Ishikawa (cell line): ENCODE results near the gene SH2D3C.

Source experiments
- CEBPB ChIP-seq: IDR thresholded peaks from 2 replicates; pipeline ENCODE4 v1.6.1; 2012
- CREB1 ChIP-seq: IDR thresholded peaks from 2 replicates; pipeline ENCODE4 v1.6.1; 2012; ENCODE audit warnings: low read depth
- EGR1 ChIP-seq: IDR thresholded peaks from 2 replicates; pipeline ENCODE4 v1.6.1; 2012
- EP300 ChIP-seq: IDR thresholded peaks from 2 replicates; pipeline ENCODE4 v1.6.1; 2012; ENCODE audit warnings: borderline replicate concordance
- FOXM1 ChIP-seq: IDR thresholded peaks from 2 replicates; pipeline ENCODE4 v1.6.1; 2012; ENCODE audit warnings: low read depth, borderline replicate concordance
- NFIC ChIP-seq: IDR thresholded peaks from 2 replicates; pipeline ENCODE4 v1.6.1; 2012
- RAD21 ChIP-seq: IDR thresholded peaks from 2 replicates; pipeline ENCODE4 v1.6.1; 2012; ENCODE audit warnings: low read depth
- REST ChIP-seq: IDR thresholded peaks from 2 replicates; pipeline ENCODE4 v1.6.1; 2012; ENCODE audit warnings: low read depth, mild to moderate bottlenecking
- TAF1 ChIP-seq: IDR thresholded peaks from 2 replicates; pipeline ENCODE4 v1.6.1; 2012; ENCODE audit warnings: low read depth, mild to moderate bottlenecking
- TCF12 ChIP-seq: IDR thresholded peaks from 2 replicates; pipeline ENCODE4 v1.6.1; 2012; ENCODE audit warnings: low read depth
- TEAD4 ChIP-seq: IDR thresholded peaks from 2 replicates; pipeline ENCODE4 v1.6.1; 2012
- USF1 ChIP-seq: IDR thresholded peaks from 2 replicates; pipeline ENCODE4 v1.6.1; 2012
- YY1 ChIP-seq: IDR thresholded peaks from 2 replicates; pipeline ENCODE4 v1.6.1; 2012; ENCODE audit warnings: low read depth
- ZBTB7A ChIP-seq: IDR thresholded peaks from 2 replicates; pipeline ENCODE4 v1.6.1; 2012; ENCODE audit warnings: low read depth
- TF ChIP-seq, protein P1 (sequence below): IDR thresholded peaks from 2 replicates; pipeline ENCODE4 v1.6.1; 2012

SH2D3C gene

GRCh38 chr9:127761491-127761956, 16.9 kb downstream of the SH2D3C start:
- TF ChIP-seq CREB1: no peak
- no peak for TF ChIP-seq TEAD4
- TF ChIP-seq NFIC: no peak
- TF ChIP-seq, protein P1, sequence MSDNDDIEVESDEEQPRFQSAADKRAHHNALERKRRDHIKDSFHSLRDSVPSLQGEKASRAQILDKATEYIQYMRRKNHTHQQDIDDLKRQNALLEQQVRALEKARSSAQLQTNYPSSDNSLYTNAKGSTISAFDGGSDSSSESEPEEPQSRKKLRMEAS: no peak
- TF ChIP-seq RAD21: no peak
- no peak for TF ChIP-seq TCF12
- no peak for TF ChIP-seq FOXM1
- no peak for TF ChIP-seq USF1

- TF ChIP-seq EGR1: no peak
- TF ChIP-seq TCF12: no peak
- TF ChIP-seq USF1: no peak
- no peak for TF ChIP-seq FOXM1
- no peak for TF ChIP-seq NFIC
- no peak for TF ChIP-seq TAF1
- TF ChIP-seq REST: no peak
- TF ChIP-seq CEBPB: no peak
- TF ChIP-seq, protein P1: no peak
- TF ChIP-seq TEAD4: no peak
- TF ChIP-seq ZBTB7A: no peak
- no peak for TF ChIP-seq RAD21
- no peak for TF ChIP-seq YY1
Observed at GRCh38 chr9:127761061-127761460, 17.4 kb downstream of the SH2D3C start.

DNA sequence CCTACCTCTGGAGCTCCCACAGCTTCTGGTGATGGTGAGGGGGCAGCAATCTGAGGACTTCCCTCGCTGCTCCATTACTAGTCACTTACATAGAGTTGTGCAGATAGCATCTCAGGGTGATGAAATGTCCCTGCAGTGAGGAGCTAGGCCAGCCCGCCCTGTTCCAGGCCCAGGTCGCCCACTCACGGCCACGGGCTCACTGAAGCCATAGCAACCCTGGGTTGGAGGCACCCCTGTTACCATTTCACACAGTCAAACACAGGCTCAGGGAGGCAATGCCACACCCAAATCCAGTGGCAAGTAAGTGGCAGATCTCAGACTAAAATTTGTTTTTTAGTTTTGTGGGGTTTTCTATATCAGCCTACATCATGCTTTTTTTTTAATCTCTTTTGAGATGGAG, 19.6 kb downstream of the SH2D3C start:
- TF ChIP-seq CREB1: no peak
- TF ChIP-seq ZBTB7A: no peak
- TF ChIP-seq TEAD4: no peak
- TF ChIP-seq CEBPB: no peak
- TF ChIP-seq TCF12: no peak
- no peak for TF ChIP-seq REST
- TF ChIP-seq, protein P1: no peak
- no peak for TF ChIP-seq USF1

GRCh38 chr9:127756233-127756632, 22.2 kb downstream of the SH2D3C start:
- TF ChIP-seq, protein P1: no peak
- no peak for TF ChIP-seq CREB1
- no peak for TF ChIP-seq REST
- no peak for TF ChIP-seq CEBPB
- no peak for TF ChIP-seq EGR1
- TF ChIP-seq EP300: no peak
